ENCODE results near the gene SFXN4.

GRCh38 chr10:119133949-119134348, 31.6 kb downstream of the SFXN4 start:
- TF ChIP-seq EZH2phosphoT487 (IDR thresholded peaks at IDR 0.05; ENCODE audit: unreplicated experiment) (no peak), ZNF462 (CRISPR knock-in tag; IDR thresholded peaks at IDR 0.05) (no peak), CTCF (conservative IDR thresholded peaks at IDR 0.05; ENCODE audit: low read depth in 2 of 2) (no peak), EZH2 (IDR thresholded peaks at IDR 0.05; ENCODE audit: low read depth, unreplicated experiment) (no peak), CREB1 (CRISPR knock-in tag; IDR thresholded peaks at IDR 0.05; ENCODE audit: low read depth) (no peak), POLR2AphosphoS5 (IDR thresholded peaks at IDR 0.05; ENCODE audit: low read depth) (no peak), JUNB (IDR thresholded peaks at IDR 0.05; ENCODE audit: unreplicated experiment) (no peak), REST (IDR thresholded peaks at IDR 0.05; ENCODE audit: unreplicated experiment) (no peak), STAT1 (IDR thresholded peaks at IDR 0.05; ENCODE audit: unreplicated experiment) (no peak)
